GM18508 (cell line): ENCODE results near the gene LIPJ.

Source experiments
- ATAC-seq: cut with Tn5 transposase; IDR thresholded peaks from one replicate; pipeline ENCODE4 v1.9.1; 2021; ENCODE audit warnings: moderate number of reproducible peaks; ENCODE audit not compliant: insufficient read depth, unreplicated experiment

Gene LIPJ, protein sequence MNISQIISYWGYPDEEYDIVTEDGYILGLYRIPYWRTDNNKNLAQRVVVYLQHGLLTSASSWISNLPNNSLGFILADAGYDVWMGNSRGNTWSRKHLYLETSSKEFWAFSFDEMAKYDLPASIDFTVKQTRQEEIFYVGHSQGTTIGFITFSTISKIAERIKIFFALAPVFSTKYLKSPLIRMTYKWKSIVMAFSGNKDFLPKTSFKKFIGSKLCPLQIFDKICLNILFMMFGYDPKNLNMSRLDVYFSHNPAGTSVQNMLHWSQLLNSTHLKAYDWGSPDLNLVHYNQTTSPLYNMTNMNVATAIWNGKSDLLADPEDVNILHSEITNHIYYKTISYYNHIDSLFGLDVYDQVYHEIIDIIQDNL

DNA sequence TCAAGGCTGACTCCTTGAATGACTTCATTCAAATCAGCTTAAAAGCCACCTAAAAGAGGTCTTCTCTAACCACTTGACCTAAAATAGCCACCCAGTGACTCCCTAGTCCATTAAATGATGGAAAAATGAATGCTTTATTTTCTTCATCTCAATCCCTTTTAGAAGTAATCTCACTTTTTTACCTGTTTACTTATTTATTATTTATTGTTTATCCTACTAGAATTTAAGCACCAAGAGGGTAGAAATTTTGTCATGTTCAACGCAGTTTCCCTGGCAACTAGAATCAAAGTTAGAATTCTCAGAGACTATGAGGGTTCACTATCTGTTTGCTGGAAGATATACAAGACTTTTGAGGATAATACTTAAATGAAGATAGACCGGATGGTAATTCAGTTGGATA is at the start of gene LIPJ:
TSS of gene LIPJ (plus strand) at position 301 of the 400 bp plus-strand sequence. CDS start 3,926 bp downstream, outside the sequence.
- ATAC-seq = no peak

- ATAC-seq = no peak
These were observed 49.2 kb upstream of the LIPJ start for GRCh38 chr10:88537322-88537721.

- ATAC-seq = no peak
These were observed 48.5 kb upstream of the LIPJ start for GRCh38 chr10:88538048-88538447.

DNA sequence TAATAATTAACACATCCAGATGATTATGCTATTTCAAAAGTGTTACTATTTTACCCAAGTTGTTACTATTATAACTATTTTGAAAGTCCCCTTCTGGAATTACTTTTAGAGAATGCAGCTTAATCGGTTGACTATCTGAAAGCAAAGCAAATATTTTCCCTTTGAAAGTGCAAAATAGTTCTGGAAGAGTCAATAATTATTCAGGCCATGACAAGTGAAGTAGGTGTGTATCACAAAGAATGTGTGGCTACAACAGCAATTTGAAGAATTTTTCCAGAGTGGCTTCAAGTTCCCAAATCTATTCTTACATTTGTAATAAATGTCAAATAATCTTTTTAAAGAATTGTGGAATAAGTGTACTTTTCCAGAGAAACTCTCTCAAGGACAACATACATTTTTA is 46.2 kb upstream of the LIPJ start:
- ATAC-seq = no peak

DNA sequence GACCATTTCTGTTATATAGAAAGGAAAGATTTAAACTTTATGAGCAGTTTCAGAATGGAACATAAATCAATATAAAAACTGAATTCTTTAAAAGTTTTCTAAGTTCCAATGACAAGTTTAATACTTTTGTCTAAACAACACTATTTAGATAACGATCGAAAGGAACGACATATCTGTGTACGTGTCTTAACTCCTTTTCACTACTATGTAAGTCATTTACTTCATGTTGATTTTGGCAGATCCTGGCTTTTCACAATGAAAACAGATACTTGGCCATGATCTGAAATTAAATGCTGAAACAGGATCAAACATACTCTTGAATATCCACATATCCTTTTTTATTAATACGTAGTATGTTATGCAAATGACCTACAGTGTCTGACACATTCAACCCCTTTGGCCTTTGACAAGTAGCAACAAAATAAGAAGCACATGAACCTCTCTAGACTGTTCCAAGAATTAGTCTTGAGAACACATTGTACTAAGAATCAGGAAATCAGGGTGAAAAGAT is 45.4 kb upstream of the LIPJ start:
- ATAC-seq = no peak

DNA sequence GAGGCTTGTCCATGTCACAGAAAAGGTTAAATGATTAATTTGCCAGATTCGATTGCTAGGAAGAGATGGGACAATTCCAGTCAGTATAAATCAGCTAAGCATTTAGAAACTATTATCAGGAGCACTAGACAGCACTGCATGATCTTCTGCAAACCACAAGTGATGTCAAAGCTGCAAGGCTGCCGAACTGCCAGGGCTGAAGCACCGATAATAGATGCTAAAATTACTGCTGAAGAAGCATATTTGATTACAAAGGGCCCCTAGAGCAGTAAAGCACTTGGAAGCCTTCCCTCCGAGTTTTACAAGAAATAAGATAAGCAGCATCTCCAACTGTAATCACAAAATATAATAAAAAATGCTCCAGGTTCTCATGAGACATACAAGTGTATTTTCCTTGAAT is 44.0 kb upstream of the LIPJ start:
- no peak for ATAC-seq

DNA sequence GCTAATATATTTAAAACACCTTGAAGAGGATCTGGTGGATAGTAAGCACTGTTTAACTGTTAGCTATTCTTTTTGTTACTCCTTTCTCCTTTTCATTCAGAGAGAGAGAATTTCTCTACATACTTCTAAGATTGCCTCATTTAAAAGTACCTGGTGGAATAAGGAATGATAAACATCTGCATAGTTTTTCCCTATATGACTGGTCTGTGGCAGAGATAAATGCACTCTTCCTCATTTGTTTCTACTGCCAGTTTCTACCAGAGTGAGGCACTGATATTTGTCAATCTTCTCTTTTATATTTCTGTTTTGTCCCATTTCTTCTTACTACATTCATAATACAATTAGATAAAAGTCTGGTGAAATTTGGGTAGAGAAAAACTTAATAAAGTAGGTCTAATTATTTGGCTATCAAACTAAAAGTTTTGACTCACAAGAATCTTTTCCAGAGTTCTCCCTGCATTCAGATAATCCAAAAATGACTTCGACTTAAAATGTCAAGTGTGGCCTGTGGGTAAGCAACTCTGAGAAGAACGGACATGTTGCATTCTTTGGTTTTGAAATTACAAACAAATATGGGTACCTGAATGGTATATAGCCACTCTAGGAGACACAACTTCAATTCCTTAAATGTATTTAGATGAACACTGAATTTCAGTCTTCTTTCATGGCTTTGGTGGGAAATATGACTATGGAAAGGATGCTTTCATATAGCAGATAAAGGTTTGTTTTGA is 42.3 kb upstream of the LIPJ start:
- peak; percentile 50 for ATAC-seq

DNA sequence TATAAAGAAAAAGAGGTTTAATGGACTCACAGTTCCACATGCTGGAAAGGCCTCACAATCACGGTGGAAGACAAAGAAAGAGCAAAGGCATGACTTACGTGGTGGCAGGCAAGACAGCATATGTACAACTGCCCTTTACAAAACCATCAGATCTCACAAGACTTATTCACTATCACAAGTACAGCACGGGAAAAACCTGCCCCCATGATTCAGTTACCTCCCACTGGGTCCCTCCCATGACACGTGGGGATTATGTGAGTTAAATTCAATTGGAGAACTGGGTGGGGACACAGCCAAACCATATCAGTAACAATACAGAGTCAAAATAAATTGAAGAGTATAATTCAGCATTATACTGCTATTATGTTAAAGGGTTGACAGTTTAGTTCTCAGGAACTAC is 41.2 kb upstream of the LIPJ start:
- ATAC-seq = no peak

DNA sequence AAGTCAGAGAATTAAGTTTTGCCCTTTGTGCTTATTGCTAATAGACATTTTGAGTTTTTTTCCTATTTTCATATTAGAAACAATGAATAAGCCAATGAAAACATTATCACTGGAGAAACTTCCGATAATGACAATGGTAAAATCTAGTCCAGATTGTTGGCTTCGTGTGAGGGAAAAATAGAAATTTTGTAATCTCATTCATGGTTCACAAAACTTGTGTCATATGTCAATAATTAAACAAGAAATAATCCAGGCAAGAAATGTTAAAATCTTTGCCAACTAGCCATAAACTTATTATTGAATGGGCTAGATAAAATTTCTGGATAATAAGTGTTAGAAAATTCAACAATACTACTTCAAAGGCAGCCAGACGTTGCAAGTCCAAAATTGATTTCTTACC is 40.1 kb upstream of the LIPJ start:
- no peak for ATAC-seq

- ATAC-seq = no peak
These were observed 35.3 kb upstream of the LIPJ start for GRCh38 chr10:88551246-88551645.

DNA sequence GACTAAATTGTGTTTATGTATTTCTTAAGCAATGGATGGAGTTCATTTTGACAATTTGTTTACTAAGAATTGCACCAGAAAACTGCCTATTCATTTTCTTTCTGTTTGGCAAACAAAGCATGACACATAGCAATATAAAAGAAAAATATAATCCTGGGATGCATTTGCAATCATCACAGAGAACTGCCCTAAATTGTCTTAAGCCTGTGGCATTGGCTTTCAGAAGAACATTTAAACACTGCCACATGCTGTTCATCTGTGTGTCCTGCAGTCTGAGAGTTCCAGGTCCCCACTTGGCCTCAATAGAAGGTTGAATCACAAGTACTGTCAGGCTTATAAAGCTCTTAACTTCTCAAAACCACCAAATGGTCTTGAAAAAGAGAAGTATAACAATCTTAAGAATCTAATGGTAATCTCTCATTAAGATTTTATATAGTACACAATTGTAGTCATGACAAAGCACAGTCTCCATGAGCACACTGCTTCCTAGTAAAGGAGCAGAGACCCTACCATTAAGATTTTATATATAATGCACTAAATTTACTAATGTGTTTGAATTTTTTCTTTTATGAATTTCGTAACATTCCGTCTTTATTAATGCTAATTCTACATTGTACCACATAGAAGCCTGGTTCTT is 33.3 kb upstream of the LIPJ start:
- no peak for ATAC-seq

GRCh38 chr10:88555190-88555908 is 31.2 kb upstream of the LIPJ start:
- no peak for ATAC-seq

DNA sequence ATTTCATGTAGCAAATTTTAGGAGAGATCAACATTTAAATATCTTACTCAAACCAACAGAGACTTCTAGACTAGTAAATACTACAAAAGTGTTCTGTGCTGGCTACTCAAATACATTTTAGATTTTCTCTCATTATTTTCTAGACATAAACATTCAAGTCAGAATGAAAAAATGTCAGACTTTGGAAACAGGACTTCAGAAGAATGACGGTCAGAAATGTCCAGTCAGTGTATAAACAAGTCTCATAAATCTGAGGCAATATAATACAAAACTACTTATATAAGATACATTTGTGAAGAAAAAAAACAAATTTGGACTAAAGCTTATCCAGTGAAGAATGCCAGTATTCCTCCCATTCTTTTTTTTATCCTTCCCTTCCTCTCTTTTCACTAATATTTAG is 29.3 kb upstream of the LIPJ start:
- no peak for ATAC-seq

DNA sequence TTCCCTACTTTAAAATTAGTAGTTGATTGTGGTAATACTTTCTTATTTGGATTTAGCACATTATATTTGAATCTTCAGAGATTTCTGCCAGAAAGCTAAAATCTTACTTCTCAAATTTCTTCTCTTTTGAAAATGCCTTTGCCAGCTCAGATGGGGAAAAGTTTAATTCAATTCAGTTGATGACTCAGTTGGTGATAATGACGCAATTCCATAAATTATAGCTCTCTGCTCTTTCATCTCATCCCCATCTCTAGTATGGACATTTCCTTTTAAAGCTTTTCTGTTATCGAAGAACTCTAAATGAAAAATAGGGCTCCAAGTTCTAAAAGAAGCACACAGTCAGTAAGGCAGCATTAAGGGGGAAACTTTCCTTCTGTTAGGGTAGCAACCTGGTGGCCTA is 28.9 kb upstream of the LIPJ start:
- ATAC-seq = no peak

DNA sequence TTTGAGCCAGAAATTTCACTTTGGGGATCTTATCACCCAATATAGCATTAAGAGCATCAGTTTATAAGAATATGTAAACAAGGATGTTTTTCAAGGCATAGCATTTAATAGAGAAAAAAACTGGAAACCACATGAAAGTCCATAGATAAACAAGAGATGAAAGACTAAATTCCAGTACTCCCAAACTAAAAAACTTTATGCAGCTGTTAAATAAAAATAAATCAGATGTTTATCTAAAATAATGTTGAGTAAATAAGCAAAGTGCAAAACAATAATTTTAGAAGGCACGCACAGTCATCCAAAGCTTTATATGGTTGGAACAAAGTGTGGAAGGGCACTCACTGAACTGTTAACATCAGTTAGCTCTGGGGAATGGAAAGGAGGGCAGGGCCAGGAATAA is 24.4 kb upstream of the LIPJ start:
- ATAC-seq = no peak

DNA sequence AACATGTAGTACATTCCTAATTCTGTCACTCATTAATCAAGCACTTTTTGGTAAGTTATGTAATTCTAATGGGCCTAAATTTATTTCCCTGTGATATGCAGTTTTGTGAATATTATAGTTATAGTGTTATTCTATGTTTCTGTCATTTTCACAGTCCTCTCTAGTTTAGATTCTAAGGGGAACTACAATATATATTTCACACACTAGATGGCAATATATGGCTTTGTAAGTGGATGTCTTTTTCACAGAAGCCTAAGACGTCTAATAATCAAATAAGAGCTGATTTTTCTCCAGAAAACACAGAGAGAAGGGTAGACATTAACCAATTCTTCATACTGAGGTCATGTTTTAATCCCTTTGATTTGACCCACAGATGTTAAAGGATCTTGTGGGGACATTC is 21.5 kb upstream of the LIPJ start:
- no peak for ATAC-seq

- no peak for ATAC-seq
These were observed 4.2 kb upstream of the LIPJ start for GRCh38 chr10:88582411-88582805.

- ATAC-seq = no peak
These were observed 3.6 kb upstream of the LIPJ start, which contains the start of gene RNLS for GRCh38 chr10:88582806-88583583. Gene RNLS, minus strand, starts transcription at chr10:88583318.

DNA sequence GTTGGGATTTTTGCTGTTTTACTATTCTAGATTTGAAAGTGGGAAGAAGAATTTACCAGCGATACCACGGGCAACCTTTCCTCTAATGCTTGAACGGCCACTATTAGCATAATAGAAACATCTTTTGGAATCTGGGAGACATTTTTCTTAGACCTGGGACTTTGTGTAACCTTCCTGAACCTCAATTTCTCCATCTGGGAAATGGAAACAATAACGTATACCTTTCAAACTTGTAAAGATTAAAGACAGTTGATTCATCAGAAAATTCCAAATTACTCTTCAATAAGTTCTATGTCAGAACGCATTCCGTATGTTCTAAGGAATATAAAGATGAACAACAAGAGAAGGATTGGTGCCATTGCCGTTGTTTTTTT is 3.0 kb upstream of the LIPJ start:
- ATAC-seq = no peak

GRCh38 chr10:88592381-88592780 is 5.8 kb downstream of the LIPJ start:
- ATAC-seq = no peak
